Activated CD8-positive, alpha-beta memory T cell treated with anti-CD3 and anti-CD28 coated beads for 36 hours (primary cell): ENCODE results near the gene TOB2. TPM values are rescaled to one million over a fixed set of nuclear protein-coding genes. Genes with fewer than 3 reads are reported as not detected.

Source experiments
- CTCF ChIA-PET: fragments of 350-600 bp; sonication (Branson Sonifier 250); formaldehyde crosslinking; loops from one replicate; lab custom pipeline; 2021; ENCODE audit warnings: antibody characterized with exemption; lab: Charles Lee
- POLR2A ChIA-PET: fragments of 350-600 bp; sonication (Branson Sonifier 250); formaldehyde crosslinking; loops from one replicate; lab custom pipeline; 2021; ENCODE audit warnings: antibody characterized with exemption; lab: Charles Lee
- total RNA-seq, 2 experiments: library from RNA; stranded (reverse); gene quantifications; one replicate each; pipeline ENCODE4 v1.2.3, GENCODE V29; 2021

TOB2 gene
- 10 to 100 TPM; 48.9 to 52.8 TPM for total RNA-seq

- ChIA-PET CTCF (interaction anchor here (0.9 to 2.4 kb wide), 5 partner anchors 21 to 70 kb away, joined by 3 to 9 read pairs (median 3); partner anchors contain the start of genes ACO2, PHF5A and TEF), POLR2A (interaction anchor here (0.6 to 5.4 kb wide), 12 partner anchors 10 to 174 kb away, joined by 3 to 71 read pairs (median 4); partner anchors contain the start of genes ACO2, DESI1, PHF5A and RANGAP1)
Observed at GRCh38 chr22:41446639-41447434, at the start of gene TOB2. TOB2 (minus strand) TSS chr22:41446801; CDS start chr22:41437345, 9,456 bp downstream.

- ChIA-PET POLR2A (interaction anchor here (0.5 kb wide), 1 partner anchor 138 kb away, joined by 4 read pairs; no protein-coding TSS in a partner anchor), CTCF (no interaction called here)
Observed at GRCh38 chr22:41491374-41492100, 44.9 kb upstream of the TOB2 start.

GRCh38 chr22:41488596-41489385, 42.2 kb upstream of the TOB2 start:
- ChIA-PET CTCF (interaction anchor here (0.9 to 1.5 kb wide), 4 partner anchors 10 to 60 kb away, joined by 3 to 5 read pairs (median 4); no protein-coding TSS in a partner anchor), POLR2A (no interaction called here)

DNA sequence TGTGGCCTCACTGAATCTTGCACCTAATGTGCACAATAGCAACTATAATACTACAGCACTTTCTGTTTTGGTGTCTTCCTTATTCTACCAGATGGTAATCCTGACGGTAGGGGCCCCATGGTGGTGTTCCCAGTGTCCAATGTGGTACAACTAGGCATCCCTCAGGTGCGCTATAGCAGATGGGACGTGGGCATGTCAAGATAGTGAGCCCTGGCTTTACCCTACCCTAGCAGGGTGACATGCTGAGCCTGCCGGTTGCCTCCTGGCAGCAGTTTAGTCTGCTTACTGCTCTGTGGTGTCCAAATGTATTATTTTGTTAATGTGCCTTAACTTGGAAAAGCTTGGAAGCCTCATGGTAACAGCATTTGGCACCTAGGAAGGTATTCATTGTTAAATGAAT, 41.5 kb upstream of the TOB2 start:
- CTCF ChIA-PET: interaction anchor here (1.1 to 1.5 kb wide), 2 partner anchors 30 to 39 kb away, joined by 5 read pairs; no protein-coding TSS in a partner anchor
- POLR2A ChIA-PET: no interaction called here

DNA sequence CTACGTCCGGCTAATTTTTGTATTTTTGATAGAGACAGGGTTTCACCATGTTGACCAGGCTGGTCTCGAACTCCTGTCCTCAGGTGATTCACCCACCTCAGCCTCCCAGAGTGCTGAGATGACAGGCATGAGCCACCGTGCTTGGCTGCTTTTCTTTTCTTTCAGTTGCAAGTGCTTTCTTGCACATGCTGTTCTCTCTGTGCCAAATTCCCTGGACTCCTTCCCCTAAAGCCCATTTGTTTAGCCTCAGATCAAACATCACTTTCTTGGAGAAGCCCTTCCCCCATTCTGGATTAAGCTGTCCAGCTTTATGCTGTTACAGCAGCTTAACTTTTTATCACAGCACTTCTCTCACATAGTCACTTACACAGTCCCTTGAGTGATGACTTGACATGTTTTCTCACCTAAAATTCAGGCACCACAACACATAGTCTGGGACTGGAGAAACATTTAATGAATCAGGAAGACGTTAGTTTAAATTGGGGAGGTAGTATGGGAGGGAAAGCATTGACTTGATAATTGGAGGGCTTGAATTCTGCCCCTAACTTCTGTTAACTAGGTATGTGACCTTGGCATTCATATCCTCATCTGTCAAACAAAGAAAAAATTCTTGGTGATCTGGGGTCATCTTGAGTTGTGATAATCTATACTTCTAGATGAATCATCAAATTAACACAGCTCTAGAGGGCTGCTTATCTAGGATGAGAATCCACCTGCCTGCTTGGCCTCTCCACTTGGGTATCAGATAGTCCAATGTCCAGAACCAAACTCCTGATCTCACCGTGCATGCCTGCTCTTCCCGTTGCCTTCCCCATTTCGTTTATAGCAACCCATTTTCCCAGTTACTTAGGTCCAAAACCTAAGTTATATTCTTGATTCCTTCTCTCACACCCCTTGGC, 40.7 kb upstream of the TOB2 start:
- POLR2A ChIA-PET: no interaction called here
- CTCF ChIA-PET: interaction anchor here (0.5 kb wide), 1 partner anchor 44 kb away, joined by 3 read pairs; no protein-coding TSS in a partner anchor

DNA sequence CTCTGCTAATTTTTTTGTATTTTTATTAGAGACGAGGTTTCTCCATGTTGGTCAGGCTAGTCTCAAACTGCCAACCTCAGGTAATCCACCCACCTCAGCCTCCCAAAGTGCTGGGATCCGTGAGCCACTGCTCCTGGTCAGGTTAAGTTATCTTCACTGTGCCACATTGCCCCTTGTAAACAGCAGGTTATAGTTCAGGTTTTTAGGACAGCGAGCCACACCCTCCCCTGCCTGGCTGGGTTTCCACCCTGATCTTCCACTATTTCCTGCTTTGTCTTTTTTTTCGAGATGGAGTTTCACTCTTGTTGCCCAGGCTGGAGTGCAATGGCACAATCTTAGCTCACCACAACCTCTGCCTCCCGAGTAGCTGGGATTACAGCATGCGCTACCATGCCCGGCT, 38.4 kb upstream of the TOB2 start:
- ChIA-PET CTCF (interaction anchor here (1.1 kb wide), 1 partner anchor 17 kb away, joined by 3 read pairs; the partner anchor contains the start of genes ACO2 and PHF5A), POLR2A (no interaction called here)

DNA sequence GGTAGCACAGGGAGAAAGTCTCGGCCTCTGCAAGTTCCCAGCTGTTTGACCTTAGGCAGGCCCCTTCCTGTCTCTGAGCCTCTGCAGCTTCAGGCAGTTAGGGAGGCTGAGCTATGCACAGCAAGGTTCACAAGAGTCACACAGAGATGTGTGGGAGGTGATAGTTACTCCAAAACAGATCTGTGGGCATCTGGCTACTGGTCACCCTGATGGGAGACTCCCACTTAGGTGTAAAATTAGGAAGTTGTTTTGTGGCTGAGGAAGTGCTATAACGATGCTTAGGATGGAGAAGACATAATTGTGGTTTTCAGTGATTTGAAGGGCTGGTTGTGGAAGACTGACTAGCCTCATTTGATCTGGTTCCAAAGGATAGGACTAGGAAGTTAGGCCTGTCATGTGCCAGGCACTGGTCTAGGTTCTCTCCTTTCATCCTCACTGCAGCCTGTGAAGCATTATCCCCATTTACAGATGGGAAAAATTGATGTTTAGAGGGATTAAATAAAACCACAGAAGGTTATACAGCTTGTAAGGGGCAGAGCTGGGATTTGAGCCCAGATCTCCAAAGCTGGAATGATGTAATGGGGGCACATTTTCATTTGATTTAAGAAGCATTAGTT, 35.8 kb upstream of the TOB2 start:
- ChIA-PET POLR2A (no interaction called here), CTCF (interaction anchor here (0.9 to 1.8 kb wide), 3 partner anchors 10 to 112 kb away, joined by 3 to 4 read pairs (median 3); partner anchors contain the start of gene PHF5A)

DNA sequence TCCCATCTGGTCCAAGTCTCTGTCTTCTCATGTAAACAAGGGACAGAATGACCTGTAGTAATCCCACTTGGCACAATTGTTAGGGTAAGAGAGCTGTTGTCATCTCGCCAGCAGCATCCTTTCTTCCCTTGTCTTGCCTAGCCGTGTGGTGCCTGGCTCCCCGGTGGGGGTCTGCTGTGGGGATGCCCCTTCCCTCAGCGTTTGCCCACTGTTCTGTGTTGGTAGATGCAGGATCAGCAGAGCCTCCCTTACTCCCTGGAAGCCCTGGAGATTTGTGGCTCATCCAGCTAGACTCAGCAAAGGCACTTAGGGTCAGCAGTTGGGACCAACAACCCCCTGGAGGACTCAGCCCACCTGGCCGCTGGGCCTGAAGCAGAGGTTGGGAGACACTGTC, 35.3 kb upstream of the TOB2 start:
- ChIA-PET CTCF (interaction anchor here (1.3 to 1.8 kb wide), 2 partner anchors 9 to 13 kb away, joined by 3 to 4 read pairs; partner anchors contain the start of gene PHF5A), POLR2A (no interaction called here)

- CTCF ChIA-PET: interaction anchor here (1.3 to 1.8 kb wide), 3 partner anchors 9 to 77 kb away, joined by 3 to 4 read pairs (median 4); partner anchors contain the start of gene PHF5A
- POLR2A ChIA-PET: interaction anchor here (0.5 kb wide), 2 partner anchors 179 to 204 kb away, joined by 3 to 5 read pairs; no protein-coding TSS in a partner anchor
Observed at GRCh38 chr22:41481131-41481830, 34.7 kb upstream of the TOB2 start.

DNA sequence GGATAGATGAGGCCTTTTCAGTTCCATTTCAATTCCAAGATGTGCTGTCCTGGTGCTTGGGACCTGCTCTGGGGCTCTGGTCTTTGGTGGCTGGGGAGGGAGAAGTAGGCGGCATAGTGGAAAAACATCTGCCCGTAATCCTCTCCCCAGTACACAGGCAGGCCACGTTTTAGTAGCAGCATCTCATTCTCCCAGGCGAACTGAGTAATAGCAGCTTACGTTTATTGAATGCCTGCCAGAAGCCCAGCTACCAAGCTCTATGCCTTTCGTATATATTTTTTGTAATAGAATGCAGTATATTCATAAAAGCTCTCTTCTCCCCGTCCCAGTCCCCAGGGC, 33.8 kb upstream of the TOB2 start:
- ChIA-PET POLR2A (interaction anchor here (0.5 kb wide), 1 partner anchor 180 kb away, joined by 3 read pairs; no protein-coding TSS in a partner anchor), CTCF (interaction anchor here (1.4 to 1.8 kb wide), 2 partner anchors 8 to 77 kb away, joined by 4 read pairs; no protein-coding TSS in a partner anchor)

DNA sequence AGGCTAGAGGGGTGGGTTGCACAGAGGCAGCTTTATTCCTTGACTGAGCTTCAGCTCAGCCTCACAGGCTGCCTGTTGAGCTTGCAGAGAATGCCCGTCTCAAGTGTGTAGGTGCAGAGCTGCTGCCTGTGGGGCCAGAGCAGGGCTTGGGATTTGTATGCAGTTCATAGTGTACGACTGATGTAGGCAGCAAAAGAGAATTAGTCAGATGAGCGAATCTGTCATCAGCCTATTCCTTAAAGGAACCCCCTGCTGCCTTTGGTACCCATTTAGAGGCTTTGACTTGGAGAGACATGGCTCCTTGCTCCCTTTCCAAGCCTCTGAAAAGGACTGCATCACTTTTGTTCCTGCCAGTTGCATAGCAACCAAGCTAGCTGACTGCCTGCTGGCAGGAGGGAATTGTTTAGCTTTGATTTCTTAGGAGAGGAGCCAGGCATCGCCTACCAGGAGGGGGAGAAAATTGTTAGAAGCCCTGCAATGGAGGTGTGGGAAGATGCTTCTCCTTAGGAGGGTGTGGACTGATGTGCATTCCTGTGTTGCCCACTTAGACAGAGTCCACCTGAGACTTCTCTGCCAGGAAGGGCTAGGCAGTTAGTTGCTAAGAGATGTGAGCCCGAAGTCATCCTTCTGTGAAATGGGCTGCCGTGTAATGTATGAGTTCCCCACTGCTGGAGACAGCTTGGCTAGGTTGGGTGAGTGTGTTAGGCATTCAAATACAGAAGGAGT, 33.2 kb upstream of the TOB2 start:
- ChIA-PET CTCF (no interaction called here), POLR2A (no interaction called here)

GRCh38 chr22:41478891-41479521, 32.4 kb upstream of the TOB2 start:
- POLR2A ChIA-PET: interaction anchor here (0.6 kb wide), 1 partner anchor 208 kb away, joined by 3 read pairs; no protein-coding TSS in a partner anchor
- CTCF ChIA-PET: interaction anchor here (0.7 to 1.1 kb wide), 4 partner anchors 10 to 447 kb away, joined by 3 to 6 read pairs (median 4); no protein-coding TSS in a partner anchor

- ChIA-PET CTCF (interaction anchor here (0.5 to 1.1 kb wide), 5 partner anchors 11 to 447 kb away, joined by 3 to 8 read pairs (median 5); no protein-coding TSS in a partner anchor), POLR2A (interaction anchor here (0.6 kb wide), 1 partner anchor 207 kb away, joined by 3 read pairs; no protein-coding TSS in a partner anchor)
Observed at GRCh38 chr22:41478473-41478872, 31.9 kb upstream of the TOB2 start.

GRCh38 chr22:41474872-41475451, 28.4 kb upstream of the TOB2 start:
- ChIA-PET CTCF (interaction anchor here (0.7 to 1.2 kb wide), 6 partner anchors 43 to 224 kb away, joined by 3 to 4 read pairs (median 3); partner anchors contain the start of gene ZC3H7B), POLR2A (interaction anchor here (0.6 to 0.7 kb wide), 3 partner anchors 21 to 65 kb away, joined by 4 to 5 read pairs (median 5); no protein-coding TSS in a partner anchor)
